Upper lobe of left lung (tissue), 4 donors: ENCODE data around the gene C4orf17.
"Not testable (repeated sequence)": the region's sequence is repeated elsewhere in the genome, so short reads cannot be mapped to it uniquely, and the experiment has no call there.

Source experiments
- EP300 ChIP-seq, 4 donors: sonication (generic); formaldehyde crosslinking; IDR thresholded peaks; one replicate each; pipeline ENCODE4 v1.5.1; 2017; ENCODE audit warnings: antibody characterized with exemption in 4 of 4, control low read depth in 2 of 4
- POLR2A ChIP-seq, 4 donors: fragments of 450-650 bp; IDR thresholded peaks; one replicate each; pipeline ENCODE4 v1.5.1; 2016 to 2017; ENCODE audit warnings: antibody characterized with exemption in 4 of 4, mild to moderate bottlenecking in 2 of 4
- POLR2AphosphoS5 ChIP-seq, 2 donors: sonication (generic); formaldehyde crosslinking; IDR thresholded peaks; one replicate each; pipeline ENCODE4 v1.5.1; 2017; ENCODE audit warnings: antibody characterized with exemption in 2 of 2
- TF ChIP-seq, protein P1 (sequence below), 6 experiments: fragments of 450-650 bp in 4 of 6; fragments of 200-600 bp in 2 of 6; sonication (generic) in 2 of 6; IDR thresholded peaks; one replicate each; pipeline ENCODE4 v1.5.1; 2016 to 2019; ENCODE audit warnings: antibody characterized with exemption in 6 of 6

DNA sequence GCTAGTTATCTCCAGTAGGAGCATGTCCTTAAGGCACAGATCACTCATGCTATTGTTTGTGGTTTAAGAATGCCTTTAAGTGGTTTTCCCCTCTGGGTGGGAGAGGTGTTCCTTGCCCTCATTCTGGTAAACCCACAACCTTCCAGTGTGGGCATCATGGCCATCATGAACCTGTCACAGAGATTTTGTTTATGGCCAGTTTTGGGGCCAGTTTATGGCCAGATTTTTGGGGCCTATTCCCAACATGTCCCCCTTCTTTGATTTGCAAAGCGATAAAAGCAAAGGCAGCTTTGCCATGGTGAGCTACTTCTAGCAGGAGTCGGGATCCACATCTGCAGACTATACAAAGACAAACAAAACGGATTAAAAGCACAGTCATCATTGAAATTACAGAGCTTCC, 24.2 kb upstream of the C4orf17 start:
- TF ChIP-seq EP300, POLR2A, POLR2AphosphoS5 (IDR thresholded peaks at IDR 0.05): not testable (repeated sequence)
- TF ChIP-seq, protein P1, sequence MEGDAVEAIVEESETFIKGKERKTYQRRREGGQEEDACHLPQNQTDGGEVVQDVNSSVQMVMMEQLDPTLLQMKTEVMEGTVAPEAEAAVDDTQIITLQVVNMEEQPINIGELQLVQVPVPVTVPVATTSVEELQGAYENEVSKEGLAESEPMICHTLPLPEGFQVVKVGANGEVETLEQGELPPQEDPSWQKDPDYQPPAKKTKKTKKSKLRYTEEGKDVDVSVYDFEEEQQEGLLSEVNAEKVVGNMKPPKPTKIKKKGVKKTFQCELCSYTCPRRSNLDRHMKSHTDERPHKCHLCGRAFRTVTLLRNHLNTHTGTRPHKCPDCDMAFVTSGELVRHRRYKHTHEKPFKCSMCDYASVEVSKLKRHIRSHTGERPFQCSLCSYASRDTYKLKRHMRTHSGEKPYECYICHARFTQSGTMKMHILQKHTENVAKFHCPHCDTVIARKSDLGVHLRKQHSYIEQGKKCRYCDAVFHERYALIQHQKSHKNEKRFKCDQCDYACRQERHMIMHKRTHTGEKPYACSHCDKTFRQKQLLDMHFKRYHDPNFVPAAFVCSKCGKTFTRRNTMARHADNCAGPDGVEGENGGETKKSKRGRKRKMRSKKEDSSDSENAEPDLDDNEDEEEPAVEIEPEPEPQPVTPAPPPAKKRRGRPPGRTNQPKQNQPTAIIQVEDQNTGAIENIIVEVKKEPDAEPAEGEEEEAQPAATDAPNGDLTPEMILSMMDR (IDR thresholded peaks at IDR 0.05) = not testable (repeated sequence)
